Islet precursor cell (in vitro differentiated cells): ENCODE data around the gene HRAS.

Experiments
- DNase-seq: peaks from one replicate; pipeline ENCODE4 v3.0.0-alpha.2; 2018

HRAS gene

GRCh38 chr11:506995-507726, 28.2 kb downstream of the HRAS start, which contains the start of gene RNH1:
TSS of gene RNH1 (minus strand) at chr11:507242. CDS start at chr11:502162, 5,080 bp downstream.
- DNase-seq: peak; percentile 98

DNA sequence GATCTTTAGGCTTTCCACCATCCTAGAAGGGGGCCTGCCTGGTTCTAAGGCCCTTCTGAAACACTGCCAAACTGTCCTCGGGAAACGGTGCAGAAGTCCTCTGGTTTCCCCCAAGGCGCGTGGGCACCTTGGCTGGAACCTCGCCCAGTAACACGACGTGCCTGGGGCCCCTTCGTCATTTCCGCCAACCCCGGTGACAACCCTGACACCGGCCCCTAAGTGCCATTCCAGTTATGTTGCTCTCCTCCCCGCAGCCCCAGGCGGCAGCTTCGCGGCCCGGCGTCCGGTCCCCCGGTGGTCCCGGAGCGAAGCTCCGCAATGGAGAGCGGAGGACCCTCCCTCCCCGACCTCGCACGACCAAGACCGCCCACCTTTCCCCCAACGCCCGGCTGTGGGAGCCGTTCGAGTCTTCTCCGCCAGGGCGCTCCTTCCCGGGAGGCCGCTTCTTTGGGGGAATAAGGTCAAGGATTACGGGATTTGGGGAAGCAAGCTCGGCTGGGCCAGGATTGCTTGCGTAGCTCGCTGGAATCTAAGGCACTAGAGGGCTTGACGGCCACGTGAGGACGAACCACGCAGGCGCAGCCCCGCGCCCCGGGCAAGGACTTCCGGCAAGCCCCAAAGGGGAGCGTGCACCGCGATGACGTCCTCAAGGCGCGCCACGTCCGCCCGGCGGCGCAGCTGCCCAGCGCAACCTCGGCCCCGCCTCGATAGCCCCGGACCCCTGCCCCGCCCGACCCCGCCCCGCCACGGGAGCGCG, 29.0 kb downstream of the HRAS start:
- peak; percentile 98 for DNase-seq

DNA sequence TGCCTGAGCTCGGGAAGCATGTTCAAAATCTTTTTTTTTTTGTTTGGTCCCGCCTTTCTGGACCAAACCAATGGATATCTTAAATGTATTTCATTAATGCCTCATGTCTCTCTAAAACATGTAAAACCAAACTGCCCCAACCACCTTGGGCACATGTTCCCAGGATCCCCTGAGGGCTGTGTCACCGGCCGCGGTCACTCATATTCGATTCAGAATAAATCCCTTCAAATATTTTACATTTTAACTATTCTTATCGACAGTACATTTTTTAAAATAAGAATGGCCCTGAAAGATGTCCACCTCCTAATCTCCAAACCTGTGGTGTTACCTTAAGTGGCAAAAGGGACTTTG, 30.4 kb downstream of the HRAS start:
- no peak for DNase-seq

GRCh38 chr11:504053-504993, 31.1 kb downstream of the HRAS start:
- DNase-seq: no peak

- DNase-seq: peak; percentile 44
These were observed 32.0 kb downstream of the HRAS start for GRCh38 chr11:503179-503981.

DNA sequence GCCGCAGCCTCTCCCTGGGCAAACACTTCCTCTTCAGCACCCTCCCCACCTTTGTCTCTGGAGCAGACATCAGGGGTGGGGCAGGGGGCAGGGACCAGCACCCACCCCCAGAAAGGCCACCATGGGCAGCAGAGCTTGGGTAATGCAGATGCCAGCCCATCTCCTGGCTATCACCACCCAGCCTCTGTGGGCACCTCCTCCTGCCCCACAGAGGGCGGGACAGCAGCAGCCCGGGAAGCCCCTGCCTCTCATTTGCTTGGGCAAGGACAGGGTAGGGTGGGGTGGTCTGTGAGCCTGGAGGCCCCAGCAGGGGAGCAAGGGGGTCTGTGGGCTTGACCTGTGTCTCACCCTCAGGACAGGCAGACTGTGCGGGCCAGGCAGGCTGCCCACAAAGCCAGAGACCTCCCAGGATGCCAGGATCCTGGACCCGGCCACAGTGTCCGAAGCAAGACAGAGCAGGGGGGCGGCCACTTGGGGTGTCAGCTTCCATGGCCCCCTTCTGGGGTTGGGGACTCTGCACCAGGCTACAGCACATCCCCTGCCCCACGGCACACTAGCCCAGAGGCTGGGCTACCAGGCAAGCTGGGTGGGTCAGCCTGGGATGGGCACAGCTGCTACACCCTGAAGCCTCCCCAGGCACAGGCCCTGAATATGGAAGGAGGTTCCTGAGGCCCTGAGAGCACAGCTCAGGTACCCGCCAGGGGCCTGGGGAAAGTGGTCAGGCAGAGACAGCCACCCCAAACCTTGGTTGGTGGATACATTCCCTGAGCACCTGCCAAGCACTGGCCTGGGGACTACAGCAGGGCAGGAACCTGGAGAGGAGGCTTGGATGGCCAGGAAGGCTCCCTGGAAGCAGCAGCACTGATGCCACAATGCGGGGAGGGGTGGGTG, 32.8 kb downstream of the HRAS start:
- DNase-seq: peak; percentile 49

GRCh38 chr11:501683-502287, 33.6 kb downstream of the HRAS start:
- DNase-seq: no peak

GRCh38 chr11:501001-501682, 34.2 kb downstream of the HRAS start:
- peak; percentile 36 for DNase-seq

DNA sequence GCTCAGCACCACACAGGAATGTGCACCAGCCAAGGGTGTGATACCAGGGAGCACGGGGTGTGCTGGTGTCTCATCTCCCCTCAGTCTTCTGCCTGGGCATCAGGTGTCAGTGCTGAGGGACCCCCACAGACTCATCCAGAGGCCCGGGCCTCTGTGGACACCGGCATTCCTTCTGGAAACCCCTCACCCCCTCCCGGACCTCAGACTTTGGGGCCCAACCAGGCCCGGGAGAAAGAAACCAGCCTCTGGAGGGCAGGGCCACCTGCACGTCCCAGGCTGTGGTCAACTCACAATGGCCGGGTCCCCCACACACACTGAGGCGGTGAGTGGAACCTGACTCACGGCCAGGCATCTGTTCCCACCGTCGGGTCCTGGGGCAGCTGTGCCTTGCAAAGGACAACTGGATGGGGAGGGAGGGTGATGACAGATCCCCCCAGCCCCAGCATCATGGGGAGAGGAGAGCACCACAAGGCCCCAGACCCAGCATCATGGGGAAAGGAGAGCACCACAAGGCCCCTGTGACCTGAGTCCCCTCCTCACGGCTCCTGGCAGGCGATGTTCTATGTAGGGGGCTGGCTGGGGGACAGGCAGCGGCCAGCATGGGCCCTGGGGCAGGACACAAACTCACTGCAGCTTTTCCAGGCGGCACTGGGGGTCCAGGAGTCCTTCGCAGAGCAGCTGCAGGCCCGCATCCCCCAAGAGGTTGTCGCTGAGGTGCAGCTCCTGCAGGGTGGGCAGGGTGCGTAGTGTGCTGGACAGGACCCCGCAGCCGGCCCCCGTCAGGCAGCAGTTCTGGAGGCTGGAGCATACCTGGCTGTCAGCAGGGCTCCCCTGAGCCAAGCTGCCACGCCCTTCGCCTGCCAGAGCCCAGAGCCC, 35.9 kb downstream of the HRAS start:
- DNase-seq: no peak

DNA sequence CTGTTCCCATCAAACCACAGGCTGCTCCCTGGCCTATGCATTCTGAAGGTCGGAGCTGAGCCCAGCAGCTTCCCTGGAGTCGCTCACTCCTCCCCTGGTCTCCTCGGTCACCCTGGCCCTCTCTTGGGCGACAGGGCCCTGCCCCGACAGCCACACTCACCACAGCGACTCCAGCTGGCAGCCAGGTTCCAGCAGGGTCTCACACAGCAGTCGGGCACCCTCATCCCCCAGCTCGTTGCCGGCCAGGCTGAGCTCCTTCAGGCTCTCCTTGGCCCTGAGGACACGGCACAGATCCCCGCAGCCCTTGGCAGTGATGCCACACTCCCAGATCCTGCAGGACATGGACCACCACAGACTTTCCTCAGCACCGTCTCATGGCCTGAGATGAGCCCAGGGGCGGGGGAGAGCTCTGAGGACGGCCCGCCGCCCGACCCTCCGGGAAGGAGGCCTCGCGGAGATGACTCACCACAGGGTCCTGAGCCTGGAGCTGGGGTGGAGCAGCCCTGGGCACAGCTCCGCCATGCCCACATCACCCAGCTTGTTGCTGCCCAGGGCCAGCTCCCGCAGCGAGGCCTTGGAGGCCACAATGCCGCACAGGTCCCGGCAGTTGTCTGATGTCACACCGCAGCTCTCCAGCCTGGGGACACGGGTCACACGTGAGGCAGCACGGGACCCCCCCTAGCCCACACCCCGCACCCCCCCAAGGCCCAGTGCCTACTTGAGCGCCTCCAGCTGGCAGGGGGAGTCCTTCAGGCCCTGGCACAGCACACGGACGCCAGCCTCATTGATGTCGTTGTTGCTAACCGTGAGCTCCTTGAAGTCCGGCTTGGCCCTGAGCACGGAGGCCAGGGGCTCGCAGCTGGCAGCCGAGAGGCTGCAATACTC, 36.8 kb downstream of the HRAS start:
- DNase-seq: peak; percentile 47

DNA sequence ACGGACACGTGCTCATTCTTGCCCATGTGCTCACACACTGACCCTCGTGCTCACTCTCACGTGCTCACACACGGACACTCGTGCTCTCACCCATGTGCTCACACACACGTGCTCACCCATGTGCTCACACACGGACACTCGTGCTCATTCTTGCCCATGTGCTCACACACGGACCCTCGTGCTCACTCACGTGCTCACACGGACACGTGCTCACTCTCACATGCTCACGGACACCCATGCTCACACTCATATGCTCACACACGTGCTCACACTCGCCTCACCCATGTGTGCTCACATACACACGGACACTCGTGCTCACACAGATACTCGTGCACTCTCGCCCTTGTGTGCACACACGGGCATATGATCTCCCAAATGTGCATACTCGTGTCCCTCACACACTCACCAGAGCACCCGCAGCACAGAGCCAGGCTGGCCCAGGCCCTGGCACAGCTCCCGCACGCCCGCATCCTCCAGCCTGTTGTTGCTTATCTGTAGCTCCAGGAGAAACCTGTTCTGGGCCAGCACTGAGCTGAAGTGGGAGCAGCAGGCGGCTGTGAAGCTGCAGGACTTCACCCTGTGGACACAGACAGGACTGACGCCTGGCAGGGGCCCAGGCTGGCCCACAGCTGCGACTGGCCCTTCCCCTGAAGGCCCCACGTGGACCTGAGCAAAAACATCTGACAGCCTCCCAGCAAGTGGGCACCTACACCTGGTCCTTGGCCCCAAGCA, 37.6 kb downstream of the HRAS start:
- no peak for DNase-seq

GRCh38 chr11:496834-497564, 38.4 kb downstream of the HRAS start:
- no peak for DNase-seq

DNA sequence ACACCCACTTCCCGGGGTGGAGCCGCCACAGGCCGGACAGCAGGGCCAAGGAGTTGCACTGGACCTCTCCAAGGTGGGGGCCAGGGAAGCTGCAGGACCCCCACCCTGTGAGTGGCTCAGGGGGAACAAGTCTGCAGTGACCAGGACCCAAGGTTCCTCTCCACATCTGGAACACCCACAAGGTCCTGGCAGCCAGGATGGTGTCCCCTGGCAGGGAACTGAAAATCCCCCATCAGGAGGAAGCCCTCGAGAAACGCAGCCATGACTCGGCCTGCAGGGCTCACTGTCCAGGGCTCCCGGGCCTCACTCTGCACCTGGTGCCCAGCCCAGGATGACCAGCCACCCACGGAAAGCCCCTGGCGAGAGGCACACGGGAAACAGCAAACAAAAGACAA, 39.8 kb downstream of the HRAS start:
- DNase-seq: no peak

- no peak for DNase-seq
These were observed 40.4 kb downstream of the HRAS start for GRCh38 chr11:494761-495536.

GRCh38 chr11:492427-493226, 42.7 kb downstream of the HRAS start:
- DNase-seq: no peak
